Smooth muscle cell of the umbilical artery (primary cell): ENCODE measurements around the gene COPRS. TPM values are rescaled to one million over a fixed set of nuclear protein-coding genes. Genes with fewer than 3 reads are reported as not detected.

Experiments used
- total RNA-seq: library from RNA; depleted of rRNA; stranded (reverse); fragments of >200 nt; gene quantifications from 2 replicates; pipeline ENCODE4 v1.2.3, GENCODE V29; 2014

Gene COPRS, protein sequence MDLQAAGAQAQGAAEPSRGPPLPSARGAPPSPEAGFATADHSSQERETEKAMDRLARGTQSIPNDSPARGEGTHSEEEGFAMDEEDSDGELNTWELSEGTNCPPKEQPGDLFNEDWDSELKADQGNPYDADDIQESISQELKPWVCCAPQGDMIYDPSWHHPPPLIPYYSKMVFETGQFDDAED
- total RNA-seq, result 73.6 and 87.4 TPM in 2 replicates

GRCh38 chr17:31858642-31859486, at the start of gene COPRS:
Gene COPRS (minus strand): TSS chr17:31859244. CDS start chr17:31859199, 45 bp downstream.

Other genes with a start within 250 kb of the COPRS start
- gene UTP6, start 42.5 kb upstream of the COPRS start, total RNA-seq, result 41.9 and 58.2 TPM in 2 replicates
- 23.8 and 31.9 TPM in 2 replicates for gene SUZ12, start 77.8 kb upstream of the COPRS start, total RNA-seq
- gene LRRC37B, start 148.1 kb upstream of the COPRS start, total RNA-seq, result 7.4 and 7.8 TPM in 2 replicates